Esophagus muscularis mucosa (tissue), 4 donors: Measurements from ENCODE around the gene MSANTD2. TPM values are rescaled to one million over a fixed set of nuclear protein-coding genes. Genes with fewer than 3 reads are reported as not detected.
A peak's percentile ranks its signal among the peaks of the same experiment; 100 is the strongest.

Experiments
- DNase-seq: peaks from one replicate; pipeline ENCODE4 v3.0.0-alpha.2; 2017; ENCODE audit errors: extremely low spot score
- H3K27ac ChIP-seq, 4 donors: fragments of 200-600 bp; sonication (generic); replicated peaks in 1 of 4; 1 replicate in 3 of 4; 2 replicates in 1 of 4; pipeline ENCODE4 v1.5.1; 2016 to 2019; ENCODE audit warnings: mild to moderate bottlenecking in 1 of 4
- H3K27me3 ChIP-seq, 4 donors: fragments of 200-600 bp; sonication (generic); one replicate each; pipeline versions ENCODE4 v1.5.1 to v1.6.0; 2016 to 2019
- H3K36me3 ChIP-seq, 4 donors: fragments of 200-600 bp; sonication (generic); one replicate each; pipeline ENCODE4 v1.5.1; 2016 to 2019
- H3K4me1 ChIP-seq, 4 donors: fragments of 200-600 bp; sonication (generic); one replicate each; pipeline ENCODE4 v1.5.1; 2016 to 2019
- H3K4me3 ChIP-seq, 4 donors: fragments of 200-600 bp; sonication (generic); 1 replicate in 2 of 4; 2 replicates in 2 of 4; pipeline ENCODE4 v1.5.1; 2016 to 2019; ENCODE audit warnings: mild to moderate bottlenecking in 4 of 4, moderate library complexity in 1 of 4
- H3K9me3 ChIP-seq, 4 donors: fragments of 200-600 bp; sonication (generic); 1 replicate in 3 of 4; 2 replicates in 1 of 4; pipeline ENCODE4 v1.5.1; 2016 to 2019
- CTCF ChIP-seq, 3 experiments: fragments of 200-600 bp in 2 of 3; fragments of 450-650 bp in 1 of 3; sonication (generic) in 2 of 3; IDR thresholded peaks; one replicate each; pipeline ENCODE4 v1.5.1; 2017 to 2019; ENCODE audit warnings: antibody characterized with exemption in 3 of 3, mild to moderate bottlenecking in 2 of 3, moderate library complexity in 1 of 3
- EP300 ChIP-seq: sonication (generic); formaldehyde crosslinking; IDR thresholded peaks from one replicate; pipeline ENCODE4 v1.6.1; 2017; ENCODE audit warnings: antibody characterized with exemption
- POLR2A ChIP-seq: fragments of 450-650 bp; IDR thresholded peaks from one replicate; pipeline ENCODE4 v1.6.1; 2017; ENCODE audit warnings: antibody characterized with exemption, moderate library complexity, mild to moderate bottlenecking, low read depth
- POLR2AphosphoS5 ChIP-seq, 2 donors: sonication (generic); formaldehyde crosslinking; IDR thresholded peaks; one replicate each; pipeline ENCODE4 v1.6.1; 2017; ENCODE audit warnings: antibody characterized with exemption in 2 of 2
- WGBS: methylation state at CpG from one replicate; pipeline ENCODE4 v1.1.5; 2018; 5-methylcytosine and 5-hydroxymethylcytosine counted together
- intact Hi-C: fragments of 100-400 bp; cut with DNase I; formaldehyde crosslinking; loops from one replicate; pipeline ENCODE4 v1.15.1; 2023
- total RNA-seq, 4 donors: library from RNA; depleted of rRNA; stranded (reverse); fragments of >200 nt; gene quantifications; one replicate each; pipeline versions ENCODE4 v1.1.0 to v1.2.1, GENCODE V29; 2016

MSANTD2 gene
- total RNA-seq, 4 donors from 2014 or later = 9.6 to 14.0 (median 12.1) TPM

DNA sequence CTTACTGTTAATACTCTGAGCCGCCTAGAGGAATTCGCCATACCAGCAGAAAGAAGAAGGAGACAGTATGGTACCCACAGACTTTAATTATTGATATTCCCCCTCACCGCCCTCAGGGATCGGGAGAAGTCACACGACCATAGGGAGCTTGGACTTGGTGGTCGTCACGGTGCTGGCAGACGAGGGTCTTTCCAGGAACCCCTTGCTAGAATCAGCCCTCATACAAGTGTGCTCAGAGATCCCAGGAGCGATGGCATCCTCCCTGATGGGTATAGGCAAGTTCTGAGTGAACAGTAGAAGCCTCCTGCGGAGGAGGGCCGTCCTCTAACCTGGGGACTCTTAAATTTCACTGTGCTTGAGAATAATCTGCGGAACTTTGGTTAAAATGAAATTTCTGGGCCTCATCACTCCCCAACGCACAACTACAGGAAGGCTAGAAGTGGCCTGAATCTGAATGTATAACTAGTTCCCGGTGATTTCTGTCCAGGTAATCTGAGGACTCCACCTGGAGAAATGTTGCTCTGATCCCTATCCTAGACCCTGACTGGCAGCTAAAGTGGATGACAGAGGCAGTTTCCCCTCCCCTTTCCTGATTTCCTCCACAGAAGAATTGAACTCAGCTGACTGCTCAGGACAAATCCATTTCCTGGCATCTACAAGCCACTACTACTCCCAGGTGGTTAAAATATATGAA is 52.7 kb downstream of the MSANTD2 start:
- intact Hi-C loops = no loop called here
- TF ChIP-seq POLR2AphosphoS5 (IDR thresholded peaks at IDR 0.05) (no peak), CTCF (IDR thresholded peaks at IDR 0.05) (no peak), POLR2A (no peak), EP300 (no peak)
- 66% methylated on average over 14 of the region's 14 CpGs for WGBS
- peaks cover 41 to 51% (median 47%) of the 10 kb centered on the region in 4 donors for H3K4me1 ChIP-seq
- peaks cover 0 to 100% (median 44%) of the 10 kb centered on the region in 4 donors for H3K27me3 ChIP-seq
- peak overlapping the region in 3 of 4 donors; percentile 43 to 56 (median 45) for H3K27ac ChIP-seq
- DNase-seq = no peak
- H3K4me3 ChIP-seq = peak overlapping the region in 1 of 4 donors; percentile 53
- no peaks in the 10 kb centered on the region for H3K9me3 ChIP-seq
- H3K36me3 ChIP-seq = peaks cover 0 to 20% (median 0%) of the 10 kb centered on the region in 4 donors

GRCh38 chr11:124746621-124747243 is 53.5 kb downstream of the MSANTD2 start:
- H3K4me1 ChIP-seq = peaks cover 38 to 44% (median 43%) of the 10 kb centered on the region in 4 donors
- H3K27me3 ChIP-seq = peaks cover 0 to 100% (median 41%) of the 10 kb centered on the region in 4 donors
- peaks cover 0 to 13% (median 0%) of the 10 kb centered on the region in 4 donors for H3K36me3 ChIP-seq
- peak overlapping the region; percentile 51 to 62 (median 53) for H3K4me3 ChIP-seq
- peak in 2 of 3 experiments; percentile 32 to 34 for TF ChIP-seq CTCF (IDR thresholded peaks at IDR 0.05)
- no peak for TF ChIP-seq POLR2A
- no peak for TF ChIP-seq EP300
- peak; percentile 63 to 79 for TF ChIP-seq POLR2AphosphoS5 (IDR thresholded peaks at IDR 0.05)
- intact Hi-C loops = no loop called here
- whole genome bisulfite sequencing = 2% methylated on average over 21 of the region's 37 CpGs
- no peak for DNase-seq
- peak overlapping the region; percentile 29 to 56 (median 48) for H3K27ac ChIP-seq
- no peaks in the 10 kb centered on the region for H3K9me3 ChIP-seq

GRCh38 chr11:124745835-124746620 is 54.2 kb downstream of the MSANTD2 start:
- TF ChIP-seq EP300 (no peak), POLR2A (no peak), POLR2AphosphoS5 (IDR thresholded peaks at IDR 0.05) (no peak), CTCF (IDR thresholded peaks at IDR 0.05) (no peak)
- peaks cover 0 to 100% (median 39%) of the 10 kb centered on the region in 4 donors for H3K27me3 ChIP-seq
- no peak for DNase-seq
- 14% methylated on average over 37 of the region's 41 CpGs for whole genome bisulfite sequencing
- no peaks in the 10 kb centered on the region for H3K9me3 ChIP-seq
- peak overlapping the region; percentile 51 to 62 (median 53) for H3K4me3 ChIP-seq
- H3K36me3 ChIP-seq = peaks cover 0 to 6% (median 0%) of the 10 kb centered on the region in 4 donors
- intact Hi-C loops = no loop called here
- peak overlapping the region; percentile 29 to 56 (median 48) for H3K27ac ChIP-seq
- H3K4me1 ChIP-seq = peaks cover 35 to 40% (median 38%) of the 10 kb centered on the region in 4 donors

DNA sequence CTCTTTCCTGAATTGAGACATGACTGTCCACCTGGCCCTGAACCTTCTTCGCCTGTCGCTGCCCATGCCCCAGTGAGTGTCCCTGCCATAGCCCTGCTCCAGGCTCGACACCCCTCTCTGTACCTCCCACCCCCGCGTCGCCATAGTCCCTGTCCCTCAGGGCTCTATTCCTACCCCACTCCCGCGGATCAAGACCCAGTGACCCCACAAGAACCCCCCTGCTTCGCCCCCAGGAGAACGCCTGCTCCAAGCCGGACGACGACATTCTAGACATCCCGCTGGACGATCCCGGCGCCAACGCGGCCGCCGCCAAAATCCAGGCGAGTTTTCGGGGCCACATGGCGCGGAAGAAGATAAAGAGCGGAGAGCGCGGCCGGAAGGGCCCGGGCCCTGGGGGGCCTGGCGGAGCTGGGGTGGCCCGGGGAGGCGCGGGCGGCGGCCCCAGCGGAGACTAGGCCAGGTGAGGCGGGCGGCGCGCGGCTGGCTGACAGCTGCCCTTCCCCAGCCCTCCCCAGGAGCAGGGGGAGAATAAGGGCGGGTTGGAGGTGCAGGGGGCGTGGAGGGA is 54.9 kb downstream of the MSANTD2 start:
- H3K36me3 ChIP-seq = peaks cover 0 to 4% (median 0%) of the 10 kb centered on the region in 4 donors
- no peak for DNase-seq
- TF ChIP-seq POLR2AphosphoS5 (IDR thresholded peaks at IDR 0.05) (no peak), EP300 (no peak), POLR2A (no peak), CTCF (IDR thresholded peaks at IDR 0.05) (no peak)
- peaks cover 2 to 100% (median 42%) of the 10 kb centered on the region in 4 donors for H3K27me3 ChIP-seq
- WGBS = 40% methylated on average over 34 of the region's 44 CpGs
- no peak overlapping the region for H3K27ac ChIP-seq
- H3K4me1 ChIP-seq = peaks cover 41 to 47% (median 43%) of the 10 kb centered on the region in 4 donors
- H3K9me3 ChIP-seq = no peaks in the 10 kb centered on the region
- H3K4me3 ChIP-seq = peak overlapping the region in 2 of 4 donors; percentile 53
- intact Hi-C loops = no loop called here
